Prostate gland (tissue), 2 donors: ENCODE measurements around the gene A3GALT2.

ENCODE experiments used
- POLR2AphosphoS5 ChIP-seq: sonication (generic); formaldehyde crosslinking; IDR thresholded peaks from one replicate; pipeline ENCODE4 v1.6.1; 2017; ENCODE audit warnings: antibody characterized with exemption
- TF ChIP-seq, protein P1 (sequence below), 4 experiments: fragments of 200-600 bp in 2 of 4; fragments of 450-650 bp in 2 of 4; sonication (generic) in 2 of 4; IDR thresholded peaks; 1 replicate in 3 of 4; 2 replicates in 1 of 4; pipeline ENCODE4 v1.5.1; 2016 to 2019; ENCODE audit warnings: antibody characterized with exemption in 4 of 4, mild to moderate bottlenecking in 2 of 4, moderate library complexity in 2 of 4

DNA sequence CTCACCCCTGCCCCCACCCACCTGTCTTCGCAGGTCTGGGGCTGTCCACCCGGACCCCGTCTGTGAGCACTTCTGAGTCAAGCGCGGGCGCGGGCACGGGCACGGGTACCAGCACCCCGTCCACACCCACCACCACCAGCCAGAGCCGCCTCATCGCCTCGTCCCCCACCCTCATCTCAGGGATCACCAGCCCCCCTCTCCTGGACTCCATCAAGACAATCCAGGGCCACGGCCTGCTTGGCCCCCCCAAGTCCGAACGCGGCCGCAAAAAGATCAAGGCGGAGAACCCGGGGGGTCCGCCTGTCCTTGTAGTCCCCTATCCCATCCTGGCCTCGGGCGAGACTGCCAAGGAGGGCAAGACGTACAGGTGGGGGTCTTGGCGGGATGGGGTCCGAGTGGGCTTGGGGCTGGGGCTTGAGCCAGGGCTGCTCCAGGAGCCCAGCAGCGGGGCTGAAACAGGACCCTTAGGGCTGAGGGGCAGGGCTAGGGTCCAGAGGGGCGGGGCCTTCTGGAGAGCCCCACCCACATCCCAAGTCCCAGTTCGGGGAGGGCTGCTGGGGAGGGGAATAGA is 40.7 kb downstream of the A3GALT2 start:
- TF ChIP-seq, protein P1, sequence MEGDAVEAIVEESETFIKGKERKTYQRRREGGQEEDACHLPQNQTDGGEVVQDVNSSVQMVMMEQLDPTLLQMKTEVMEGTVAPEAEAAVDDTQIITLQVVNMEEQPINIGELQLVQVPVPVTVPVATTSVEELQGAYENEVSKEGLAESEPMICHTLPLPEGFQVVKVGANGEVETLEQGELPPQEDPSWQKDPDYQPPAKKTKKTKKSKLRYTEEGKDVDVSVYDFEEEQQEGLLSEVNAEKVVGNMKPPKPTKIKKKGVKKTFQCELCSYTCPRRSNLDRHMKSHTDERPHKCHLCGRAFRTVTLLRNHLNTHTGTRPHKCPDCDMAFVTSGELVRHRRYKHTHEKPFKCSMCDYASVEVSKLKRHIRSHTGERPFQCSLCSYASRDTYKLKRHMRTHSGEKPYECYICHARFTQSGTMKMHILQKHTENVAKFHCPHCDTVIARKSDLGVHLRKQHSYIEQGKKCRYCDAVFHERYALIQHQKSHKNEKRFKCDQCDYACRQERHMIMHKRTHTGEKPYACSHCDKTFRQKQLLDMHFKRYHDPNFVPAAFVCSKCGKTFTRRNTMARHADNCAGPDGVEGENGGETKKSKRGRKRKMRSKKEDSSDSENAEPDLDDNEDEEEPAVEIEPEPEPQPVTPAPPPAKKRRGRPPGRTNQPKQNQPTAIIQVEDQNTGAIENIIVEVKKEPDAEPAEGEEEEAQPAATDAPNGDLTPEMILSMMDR (IDR thresholded peaks at IDR 0.05): no peak
- TF ChIP-seq POLR2AphosphoS5: no peak
